GM20431 (cell line): ENCODE results near the gene FOLH1.
"Not testable (repeated sequence)": the region's sequence is repeated elsewhere in the genome, so short reads cannot be mapped to it uniquely, and the experiment has no call there.

Experiments used
- in situ Hi-C: fragments of 300-500 bp; cut with MseI, MboI; formaldehyde crosslinking; loops from one replicate; pipeline ENCODE4 v1.15.0; 2020; ENCODE audit warnings: low sequenced_read_pairs; ENCODE audit not compliant: unreplicated experiment

FOLH1 gene

GRCh38 chr11:49185597-49185996 lies 22.8 kb downstream of the FOLH1 start:
- in situ Hi-C loops: not testable (repeated sequence)

GRCh38 chr11:49184756-49185155 lies 23.6 kb downstream of the FOLH1 start:
- in situ Hi-C loops: not testable (repeated sequence)

- in situ Hi-C loops: not testable (repeated sequence)
These were observed 30.5 kb downstream of the FOLH1 start for GRCh38 chr11:49177936-49178335.

- in situ Hi-C loops: not testable (repeated sequence)
These were observed 33.0 kb downstream of the FOLH1 start for GRCh38 chr11:49175378-49175777.

GRCh38 chr11:49174691-49175366 lies 33.6 kb downstream of the FOLH1 start:
- in situ Hi-C loops: not testable (repeated sequence)

- in situ Hi-C loops: not testable (repeated sequence)
These were observed 36.8 kb downstream of the FOLH1 start for GRCh38 chr11:49171613-49172012.

- in situ Hi-C loops: not testable (repeated sequence)
These were observed 38.8 kb downstream of the FOLH1 start for GRCh38 chr11:49169579-49169978.

GRCh38 chr11:49168992-49169391 lies 39.4 kb downstream of the FOLH1 start:
- in situ Hi-C loops: not testable (repeated sequence)

GRCh38 chr11:49151211-49151610 lies 57.2 kb downstream of the FOLH1 start:
- in situ Hi-C loops: no loop called here

GRCh38 chr11:49102356-49102755 lies 106.0 kb downstream of the FOLH1 start:
- in situ Hi-C loops: not testable (repeated sequence)
